Measurements from ENCODE around the gene MYLK.
"Not testable (repeated sequence)": the region's sequence is repeated elsewhere in the genome, so short reads cannot be mapped to it uniquely, and the experiment has no call there.

DNA sequence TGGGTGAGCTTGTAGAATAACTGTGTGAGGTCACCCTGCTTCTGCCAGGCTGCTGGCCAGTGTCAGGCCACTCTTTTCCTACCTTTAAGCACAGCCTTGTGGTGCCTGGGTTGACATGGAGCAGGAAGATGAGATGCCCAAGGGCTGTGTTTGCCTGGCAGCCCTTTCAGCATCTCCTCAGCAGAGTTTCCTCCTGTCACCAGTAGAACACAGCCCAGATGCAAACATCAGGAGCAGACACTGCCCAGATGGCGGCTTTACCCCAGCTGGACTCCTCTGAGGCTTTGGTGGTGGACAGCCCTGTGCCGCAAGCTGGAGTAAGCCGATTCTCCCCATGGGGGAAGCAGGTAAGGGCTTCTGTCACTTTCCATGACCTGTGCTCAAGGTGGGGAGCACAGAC is 180.5 kb downstream of the MYLK start:
- not testable (repeated sequence) for TF ChIP-seq POLR2A, CTCF (IDR thresholded peaks at IDR 0.05)
